ENCODE measurements around the gene YJEFN3. TPM values are rescaled to one million over a fixed set of nuclear protein-coding genes. Genes with fewer than 3 reads are reported as not detected.

YJEFN3 gene
- total and polyA plus RNA-seq, 2 of the 8 experiments (the other 6 are each of a cell fraction or from before 2014, with no cell fraction given), result 5.7 to 9.4 TPM

DNA sequence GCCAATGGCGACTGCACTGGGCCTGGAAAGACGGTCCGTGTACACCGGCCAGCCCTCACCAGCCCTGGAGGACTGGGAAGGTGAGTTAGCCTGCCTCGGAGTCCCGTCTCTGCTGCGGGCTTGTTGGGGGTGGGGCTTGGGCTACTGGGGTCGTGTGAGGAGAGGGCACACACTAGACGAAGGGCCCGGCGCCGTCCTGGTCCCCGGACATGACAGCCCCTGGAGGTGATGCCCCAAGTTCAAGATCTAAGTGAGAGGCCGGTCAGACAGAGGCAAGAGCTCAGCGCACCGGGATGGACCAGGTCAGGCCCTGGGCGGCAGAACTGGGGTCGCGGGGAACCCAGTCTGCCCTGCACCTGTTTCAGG is 11.0 kb downstream of the YJEFN3 start:
- Histone ChIP-seq H2AK5ac (ENCODE audit: low read depth, low read length) (0 out of 2 replicates have a peak overlapping the region, but pooled peaks have one; percentile 39), H2BK15ac (ENCODE audit: low read length) (0 out of 2 replicates have a peak overlapping the region, but pooled peaks have one; percentile 81), H3K23me2 (ENCODE audit: low read depth, low read length) (peaks cover 9% of the 10 kb centered on the region; the same call in 1 of the 2 replicates), H2AFZ (ENCODE audit: low read length) (no peak overlapping the region), H3K9me3 (ENCODE audit: insufficient read depth in 2 of 2, low read depth in 1 of 2, low read length in 1 of 2) (peaks cover 0 to 4% of the 10 kb centered on the region in 2 experiments; a peak in 1 of 4 replicates), H3K79me2 (ENCODE audit: control insufficient read depth in 1 of 2, insufficient read depth in 2 of 2, low read length in 2 of 2) (no peaks in the 10 kb centered on the region), H3K56ac (replicated peaks; ENCODE audit: insufficient read length, low read depth, low read length) (no peak overlapping the region), H2BK5ac (ENCODE audit: low read depth, low read length) (no peak overlapping the region), H2BK120ac (replicated peaks; ENCODE audit: low read depth, low read length) (no peak overlapping the region), H4K91ac (replicated peaks; ENCODE audit: insufficient read length, low read length) (no peak overlapping the region), H2BK12ac (ENCODE audit: low read depth, low read length) (no peak overlapping the region; the same call in 1 of the 2 replicates), H3K79me1 (ENCODE audit: low read depth, low read length) (no peaks in the 10 kb centered on the region), H3K4me3 (ENCODE audit: extremely low read depth in 1 of 4, insufficient read depth in 2 of 4, low read depth in 3 of 4, low read length in 4 of 4) (no peak overlapping the region), H3K4me1 (replicated peaks in 1 of 4; ENCODE audit: control insufficient read depth in 3 of 4, insufficient read depth in 4 of 4, low read length in 3 of 4) (peaks cover 0 to 8% (median 3%) of the 10 kb centered on the region in 4 experiments; a peak in 3 of 7 replicates), H3K4ac (replicated peaks; ENCODE audit: insufficient read length, low read depth, low read length) (no peak overlapping the region), H3K4me2 (ENCODE audit: insufficient read depth in 1 of 2, low read depth in 2 of 2, low read length in 2 of 2) (peak overlapping the region in 1 of 2 experiments; percentile 52; a peak in 1 of 4 replicates), H2BK20ac (ENCODE audit: low read length) (no peak overlapping the region), H3K9ac (replicated peaks in 1 of 4; ENCODE audit: extremely low read depth in 1 of 4, low read depth in 3 of 4, low read length in 3 of 4) (no peak overlapping the region), H3K23ac (ENCODE audit: insufficient read length) (no peak overlapping the region), H4K5ac (ENCODE audit: insufficient read length, low read depth, low read length) (no peak overlapping the region), H4K20me1 (replicated peaks in 1 of 2; ENCODE audit: control insufficient read depth in 1 of 2, insufficient read depth in 2 of 2, low read length in 2 of 2) (peaks cover 3 to 6% of the 10 kb centered on the region in 2 experiments), H3K14ac (ENCODE audit: insufficient read length) (no peak overlapping the region), H3K27ac (ENCODE audit: low read depth, low read length) (no peak overlapping the region), H3K36me3 (ENCODE audit: control insufficient read depth in 2 of 4, insufficient read depth in 4 of 4, low read length in 3 of 4) (no peaks in the 10 kb centered on the region), H3K27me3 (replicated peaks in 1 of 4; ENCODE audit: control insufficient read depth in 3 of 4, extremely low read depth in 1 of 4, insufficient read depth in 3 of 4, low read length in 3 of 4) (peaks cover 6 to 26% (median 20%) of the 10 kb centered on the region in 4 experiments), H4K8ac (ENCODE audit: extremely low read depth, insufficient read depth, low read length) (no peak overlapping the region; the same call in 1 of the 2 replicates), H3K18ac (ENCODE audit: extremely low read depth, low read length) (no peak overlapping the region)
- POLR2A ChIA-PET (ENCODE audit: partially characterized antibody), result interaction anchor here (1.3 kb wide), 1 partner anchor 9 kb away, joined by 3 read pairs; no protein-coding TSS in a partner anchor
- no peak for DNase-seq (ENCODE audit: low read depth in 1 of 2, low spot score in 2 of 2)
- CTCF ChIA-PET (ENCODE audit: partially characterized antibody), result interaction anchor here (1.6 to 8.2 kb wide), 2 partner anchors 10 to 13 kb away, joined by 5 to 104 read pairs; no protein-coding TSS in a partner anchor
- 78% methylated on average over 19 of the region's 19 CpGs; no CpG with 5 or more reads in 1 of the 2 experiments for WGBS, 2 experiments (ENCODE audit: extremely low coverage in 1 of 2, insufficient coverage in 1 of 2, insufficient read length in 1 of 2, insufficient replicate concordance in 2 of 2, low coverage in 1 of 2, low lambda C conversion rate in 2 of 2, missing lambda C conversion rate in 1 of 2)
- no peak for FAIRE-seq
- TF ChIP-seq CBX8 (IDR thresholded peaks at IDR 0.05; ENCODE audit: borderline replicate concordance, low read depth, low read length) (no peak), RBBP5 (IDR thresholded peaks at IDR 0.05; ENCODE audit: borderline replicate concordance, low read depth, low read length) (0 out of 2 replicates have a peak, but pooled peaks have one; percentile 5)

Measured in H1 (cell line).